ENCODE data around the gene ADRA2B. TPM values are rescaled to one million over a fixed set of nuclear protein-coding genes. Genes with fewer than 3 reads are reported as not detected.
"Not testable (repeated sequence)": the region's sequence is repeated elsewhere in the genome, so short reads cannot be mapped to it uniquely, and the experiment has no call there.

Gene ADRA2B
- total and polyA plus RNA-seq, 8 donors: 0.04 to 1.5 (median 0.34) TPM

GRCh38 chr2:96143848-96144480 lies 27.6 kb upstream of the ADRA2B start:
- H3K9me3 ChIP-seq: no peaks in the 10 kb centered on the region
- DNase-seq (peak in 4 of 6 donors; percentile 22 to 76 (median 42)), FAIRE-seq (no peak), ATAC-seq (no peak)
- WGBS, 2 donors: 78 to 90% methylated on average over 23 of the region's 23 CpGs
- peak overlapping the region in 1 of 4 donors; percentile 71 for H3K4me3 ChIP-seq
- no peaks in the 10 kb centered on the region for H3K27me3 ChIP-seq
- no peak overlapping the region for H3K27ac ChIP-seq
- no peaks in the 10 kb centered on the region for H3K4me1 ChIP-seq
- intact Hi-C loops (cut with DNase I): no loop called here
- H3K36me3 ChIP-seq: no peaks in the 10 kb centered on the region
- peak in 1 of 4 donors; percentile 17 for TF ChIP-seq CTCF (IDR thresholded peaks at IDR 0.05)

- 86 to 87% methylated on average over 10 of the region's 10 CpGs for WGBS, 2 donors
- DNase-seq (peak in 3 of 6 donors; percentile 14 to 62 (median 39)), ATAC-seq (no peak), FAIRE-seq (no peak)
- Histone ChIP-seq H3K4me1 (no peaks in the 10 kb centered on the region), H3K36me3 (no peaks in the 10 kb centered on the region), H3K4me3 (no peak overlapping the region), H3K27me3 (no peaks in the 10 kb centered on the region), H3K27ac (no peak overlapping the region), H3K9me3 (no peaks in the 10 kb centered on the region)
- no peak for TF ChIP-seq CTCF (IDR thresholded peaks at IDR 0.05)
- intact Hi-C loops (cut with DNase I): no loop called here
Measured at GRCh38 chr2:96143231-96143847, 27.0 kb upstream of the ADRA2B start.

- Histone ChIP-seq H3K36me3 (no peaks in the 10 kb centered on the region), H3K9me3 (no peaks in the 10 kb centered on the region), H3K4me1 (no peaks in the 10 kb centered on the region), H3K27me3 (no peaks in the 10 kb centered on the region), H3K4me3 (no peak overlapping the region), H3K27ac (no peak overlapping the region)
- intact Hi-C loops (cut with DNase I): no loop called here
- no peak for TF ChIP-seq CTCF (IDR thresholded peaks at IDR 0.05)
- no peak for FAIRE-seq
- DNase-seq: peak in 3 of 6 donors; percentile 33 to 55 (median 49)
- ATAC-seq: no peak
- WGBS, 2 donors: 83 to 87% methylated on average over 26 of the region's 26 CpGs
Measured at GRCh38 chr2:96142217-96143113, 26.1 kb upstream of the ADRA2B start.

- H3K4me1 ChIP-seq; H3K4me3 ChIP-seq; intact Hi-C loops (cut with DNase I); H3K9me3 ChIP-seq; ATAC-seq; H3K27me3 ChIP-seq; FAIRE-seq; H3K27ac ChIP-seq; H3K36me3 ChIP-seq: not testable (repeated sequence)
- WGBS, 2 donors: 88 to 92% methylated on average over 5 of the region's 5 CpGs
- DNase-seq: peak in 1 of 6 donors; percentile 21
Measured at GRCh38 chr2:96141624-96141967, 25.2 kb upstream of the ADRA2B start.

GRCh38 chr2:96140941-96141623 lies 24.7 kb upstream of the ADRA2B start:
- Histone ChIP-seq H3K27me3 (no peaks in the 10 kb centered on the region), H3K4me1 (no peaks in the 10 kb centered on the region), H3K36me3 (no peaks in the 10 kb centered on the region), H3K9me3 (no peaks in the 10 kb centered on the region), H3K27ac (no peak overlapping the region), H3K4me3 (no peak overlapping the region)
- TF ChIP-seq CTCF (IDR thresholded peaks at IDR 0.05): no peak
- peak in 3 of 6 donors; percentile 9 to 45 (median 39) for DNase-seq
- 86 to 97% methylated on average over 12 to 13 of the region's 13 CpGs for WGBS, 2 donors
- no peak for FAIRE-seq
- ATAC-seq: no peak
- intact Hi-C loops (cut with DNase I): no loop called here

All from pancreas (tissue), 10 donors.